ENCODE measurements around the gene RPL13A. TPM values are rescaled to one million over a fixed set of nuclear protein-coding genes. Genes with fewer than 3 reads are reported as not detected.

RPL13A gene
- total and polyA plus RNA-seq, 2 of the 13 experiments (the other 11 are each of a cell fraction or from before 2014, with no cell fraction given): 2,601 to 3,407 TPM

DNA sequence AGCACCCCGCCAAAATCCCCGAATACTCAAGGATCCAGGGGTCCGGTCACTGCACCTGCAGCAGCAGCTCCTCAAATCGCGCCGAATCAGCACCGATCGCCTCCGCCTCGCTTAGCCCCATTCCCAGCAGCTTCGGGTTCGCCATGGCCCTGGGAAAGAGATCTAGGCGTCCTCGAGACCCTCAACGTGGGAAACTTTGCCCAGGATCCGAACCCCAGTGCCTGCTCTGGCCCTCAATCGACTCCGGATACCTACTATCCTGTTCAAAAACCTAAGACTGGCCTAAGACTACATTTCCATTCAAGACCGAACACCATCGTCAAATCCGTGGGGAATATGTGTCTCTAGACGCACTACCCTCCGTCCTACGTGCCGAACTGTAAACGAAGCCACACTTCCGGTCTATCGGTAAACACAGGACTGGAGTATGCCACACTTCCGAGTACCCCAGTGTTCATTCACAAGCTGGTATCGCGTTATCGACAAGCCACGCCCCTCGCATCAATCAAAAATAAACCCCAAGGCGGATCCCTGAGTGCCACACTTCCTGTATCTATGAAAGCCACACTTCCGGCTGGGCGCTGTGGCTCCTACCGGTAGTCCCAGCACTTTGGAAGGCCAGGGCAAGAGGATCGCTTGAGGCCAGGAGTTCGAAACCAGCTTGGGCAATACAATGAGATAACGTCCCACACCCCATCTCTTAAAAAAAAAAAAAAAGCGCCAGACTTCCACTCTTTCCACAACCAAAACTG, 35.8 kb upstream of the RPL13A start, which contains the start of gene PIH1D1 (continued):
- TF ChIP-seq NFYC (CRISPR knock-in tag; IDR thresholded peaks at IDR 0.05) (no peak; the same call in 1 of the 2 replicates), EED (CRISPR knock-in tag; IDR thresholded peaks at IDR 0.05) (0 out of 2 replicates have a peak, but pooled peaks have one; percentile 45), ZNF788 (CRISPR knock-in tag; IDR thresholded peaks at IDR 0.05; ENCODE audit: borderline replicate concordance) (peak; percentile 63; the same call in 1 of the 2 replicates), RORA (CRISPR knock-in tag; IDR thresholded peaks at IDR 0.05) (no peak), HDAC2 (CRISPR knock-in tag; IDR thresholded peaks at IDR 0.05) (peak; percentile 46; the same call in 1 of the 2 replicates), CBX1 (IDR thresholded peaks at IDR 0.05; ENCODE audit: low read depth) (peak; percentile 72), ETV5 (CRISPR knock-in tag; IDR thresholded peaks at IDR 0.05; ENCODE audit: borderline replicate concordance) (peak; percentile 91), HOXD1 (CRISPR knock-in tag; IDR thresholded peaks at IDR 0.05) (peak; percentile 99), NR2F6 (IDR thresholded peaks at IDR 0.05) (no peak), NR2F6 (CRISPR knock-in tag; IDR thresholded peaks at IDR 0.05) (peak; percentile 30; the same call in 1 of the 2 replicates), ZFP1 (CRISPR knock-in tag; IDR thresholded peaks at IDR 0.05) (no peak), ARNT2 (CRISPR knock-in tag; IDR thresholded peaks at IDR 0.05; ENCODE audit: low read depth) (peak; percentile 64; the same call in 1 of the 2 replicates), ZNF792 (CRISPR knock-in tag; IDR thresholded peaks at IDR 0.05) (peak; percentile 93), ZNF563 (CRISPR knock-in tag; IDR thresholded peaks at IDR 0.05) (peak; percentile 72; the same call in 1 of the 2 replicates)
- TF ChIP-seq, protein P1, sequence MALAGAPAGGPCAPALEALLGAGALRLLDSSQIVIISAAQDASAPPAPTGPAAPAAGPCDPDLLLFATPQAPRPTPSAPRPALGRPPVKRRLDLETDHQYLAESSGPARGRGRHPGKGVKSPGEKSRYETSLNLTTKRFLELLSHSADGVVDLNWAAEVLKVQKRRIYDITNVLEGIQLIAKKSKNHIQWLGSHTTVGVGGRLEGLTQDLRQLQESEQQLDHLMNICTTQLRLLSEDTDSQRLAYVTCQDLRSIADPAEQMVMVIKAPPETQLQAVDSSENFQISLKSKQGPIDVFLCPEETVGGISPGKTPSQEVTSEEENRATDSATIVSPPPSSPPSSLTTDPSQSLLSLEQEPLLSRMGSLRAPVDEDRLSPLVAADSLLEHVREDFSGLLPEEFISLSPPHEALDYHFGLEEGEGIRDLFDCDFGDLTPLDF (CRISPR knock-in tag; IDR thresholded peaks at IDR 0.05): no peak
- TF ChIP-seq, protein P2, sequence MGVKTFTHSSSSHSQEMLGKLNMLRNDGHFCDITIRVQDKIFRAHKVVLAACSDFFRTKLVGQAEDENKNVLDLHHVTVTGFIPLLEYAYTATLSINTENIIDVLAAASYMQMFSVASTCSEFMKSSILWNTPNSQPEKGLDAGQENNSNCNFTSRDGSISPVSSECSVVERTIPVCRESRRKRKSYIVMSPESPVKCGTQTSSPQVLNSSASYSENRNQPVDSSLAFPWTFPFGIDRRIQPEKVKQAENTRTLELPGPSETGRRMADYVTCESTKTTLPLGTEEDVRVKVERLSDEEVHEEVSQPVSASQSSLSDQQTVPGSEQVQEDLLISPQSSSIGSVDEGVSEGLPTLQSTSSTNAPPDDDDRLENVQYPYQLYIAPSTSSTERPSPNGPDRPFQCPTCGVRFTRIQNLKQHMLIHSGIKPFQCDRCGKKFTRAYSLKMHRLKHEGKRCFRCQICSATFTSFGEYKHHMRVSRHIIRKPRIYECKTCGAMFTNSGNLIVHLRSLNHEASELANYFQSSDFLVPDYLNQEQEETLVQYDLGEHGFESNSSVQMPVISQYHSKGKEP (CRISPR knock-in tag; IDR thresholded peaks at IDR 0.05): no peak
- TF ChIP-seq, protein P3, sequence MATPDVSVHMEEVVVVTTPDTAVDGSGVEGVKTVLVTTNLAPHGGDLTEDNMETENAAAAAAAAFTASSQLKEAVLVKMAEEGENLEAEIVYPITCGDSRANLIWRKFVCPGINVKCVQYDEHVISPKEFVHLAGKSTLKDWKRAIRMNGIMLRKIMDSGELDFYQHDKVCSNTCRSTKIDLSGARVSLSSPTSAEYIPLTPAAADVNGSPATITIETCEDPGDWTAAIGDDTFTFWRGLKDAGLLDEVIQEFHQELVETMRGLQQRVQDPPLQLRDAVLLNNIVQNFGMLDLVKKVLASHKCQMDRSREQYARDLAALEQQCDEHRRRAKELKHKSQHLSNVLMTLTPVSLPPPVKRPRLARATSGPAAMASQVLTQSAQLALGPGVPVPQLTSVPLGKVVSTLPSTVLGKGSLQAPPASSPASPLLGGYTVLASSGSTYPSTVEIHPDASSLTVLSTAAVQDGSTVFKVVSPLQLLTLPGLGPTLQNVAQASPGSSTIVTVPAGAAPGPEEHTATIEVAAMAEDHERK (CRISPR knock-in tag; IDR thresholded peaks at IDR 0.05; ENCODE audit: low read depth): peak; percentile 72; the same call in 1 of the 2 replicates
- TF ChIP-seq, protein P4, sequence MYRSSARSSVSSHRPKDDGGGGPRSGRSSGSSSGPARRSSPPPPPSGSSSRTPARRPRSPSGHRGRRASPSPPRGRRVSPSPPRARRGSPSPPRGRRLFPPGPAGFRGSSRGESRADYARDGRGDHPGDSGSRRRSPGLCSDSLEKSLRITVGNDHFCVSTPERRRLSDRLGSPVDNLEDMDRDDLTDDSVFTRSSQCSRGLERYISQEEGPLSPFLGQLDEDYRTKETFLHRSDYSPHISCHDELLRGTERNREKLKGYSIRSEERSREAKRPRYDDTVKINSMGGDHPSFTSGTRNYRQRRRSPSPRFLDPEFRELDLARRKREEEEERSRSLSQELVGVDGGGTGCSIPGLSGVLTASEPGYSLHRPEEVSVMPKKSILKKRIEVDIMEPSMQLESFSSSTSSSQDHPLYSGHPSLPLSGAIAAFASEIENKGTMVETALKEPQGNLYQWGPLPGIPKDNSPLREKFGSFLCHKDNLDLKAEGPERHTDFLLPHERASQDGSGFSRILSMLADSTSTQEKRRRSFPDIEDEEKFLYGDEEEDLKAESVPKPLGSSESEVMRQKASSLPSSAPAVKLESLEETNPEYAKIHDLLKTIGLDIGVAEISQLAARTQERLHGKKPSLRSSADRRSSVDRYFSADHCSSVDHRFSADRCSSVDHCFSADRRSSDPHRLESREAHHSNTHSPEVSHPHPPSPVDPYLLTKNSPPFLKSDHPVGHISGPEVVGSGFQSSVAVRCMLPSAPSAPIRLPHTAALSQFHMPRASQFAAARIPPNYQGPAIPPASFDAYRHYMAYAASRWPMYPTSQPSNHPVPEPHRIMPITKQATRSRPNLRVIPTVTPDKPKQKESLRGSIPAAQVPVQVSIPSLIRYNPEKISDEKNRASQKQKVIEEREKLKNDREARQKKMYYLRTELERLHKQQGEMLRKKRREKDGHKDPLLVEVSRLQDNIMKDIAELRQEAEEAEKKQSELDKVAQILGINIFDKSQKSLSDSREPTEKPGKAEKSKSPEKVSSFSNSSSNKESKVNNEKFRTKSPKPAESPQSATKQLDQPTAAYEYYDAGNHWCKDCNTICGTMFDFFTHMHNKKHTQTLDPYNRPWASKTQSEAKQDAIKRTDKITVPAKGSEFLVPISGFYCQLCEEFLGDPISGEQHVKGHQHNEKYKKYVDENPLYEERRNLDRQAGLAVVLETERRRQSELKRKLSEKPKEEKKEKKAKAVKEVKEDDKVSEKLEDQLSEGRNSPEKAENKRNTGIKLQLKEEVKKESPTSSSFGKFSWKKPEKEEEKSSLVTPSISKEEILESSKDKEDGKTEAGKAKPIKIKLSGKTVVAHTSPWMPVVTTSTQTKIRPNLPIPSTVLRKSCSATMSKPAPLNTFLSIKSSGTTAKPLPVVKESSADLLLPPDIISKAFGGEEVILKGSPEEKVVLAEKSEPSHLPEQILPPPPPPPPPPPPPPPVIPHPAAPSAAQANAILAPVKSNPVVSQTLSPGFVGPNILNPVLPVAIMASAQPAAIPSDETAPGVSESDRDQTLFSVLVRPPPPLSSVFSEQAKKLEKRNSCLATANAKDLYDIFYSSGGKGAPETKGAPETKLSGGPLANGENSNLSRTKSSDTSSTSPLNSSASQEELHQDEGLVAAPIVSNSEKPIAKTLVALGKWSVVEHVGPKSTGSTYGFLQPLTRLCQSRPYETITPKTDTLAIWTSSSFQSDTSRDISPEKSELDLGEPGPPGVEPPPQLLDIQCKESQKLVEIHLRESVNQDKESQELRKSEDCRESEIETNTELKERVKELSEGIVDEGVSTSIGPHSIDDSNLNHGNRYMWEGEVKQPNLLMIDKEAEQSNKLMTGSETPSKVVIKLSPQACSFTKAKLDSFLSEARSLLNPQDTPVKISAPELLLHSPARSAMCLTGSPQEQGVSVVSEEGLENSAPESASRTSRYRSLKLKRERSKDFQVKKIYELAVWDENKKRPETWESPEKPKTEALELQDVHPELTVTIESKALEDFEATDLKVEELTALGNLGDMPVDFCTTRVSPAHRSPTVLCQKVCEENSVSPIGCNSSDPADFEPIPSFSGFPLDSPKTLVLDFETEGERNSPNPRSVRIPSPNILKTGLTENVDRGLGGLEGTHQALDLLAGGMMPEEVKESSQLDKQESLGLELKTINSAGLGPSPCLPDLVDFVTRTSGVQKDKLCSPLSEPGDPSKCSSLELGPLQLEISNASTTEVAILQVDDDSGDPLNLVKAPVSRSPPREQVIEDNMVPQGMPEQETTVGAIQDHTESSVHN (CRISPR knock-in tag; IDR thresholded peaks at IDR 0.05): 0 out of 2 replicates have a peak, but pooled peaks have one; percentile 25

Data from HepG2 (cell line).